ENCODE data around the gene NXF2B.
"Not testable (repeated sequence)": the region's sequence is repeated elsewhere in the genome, so short reads cannot be mapped to it uniquely, and the experiment has no call there.

GRCh38 chrX:102470215-102470614 is 30.4 kb upstream of the NXF2B start:
- not testable (repeated sequence) for TF ChIP-seq POLR2A (IDR thresholded peaks at IDR 0.05)
- TF ChIP-seq, protein P1, sequence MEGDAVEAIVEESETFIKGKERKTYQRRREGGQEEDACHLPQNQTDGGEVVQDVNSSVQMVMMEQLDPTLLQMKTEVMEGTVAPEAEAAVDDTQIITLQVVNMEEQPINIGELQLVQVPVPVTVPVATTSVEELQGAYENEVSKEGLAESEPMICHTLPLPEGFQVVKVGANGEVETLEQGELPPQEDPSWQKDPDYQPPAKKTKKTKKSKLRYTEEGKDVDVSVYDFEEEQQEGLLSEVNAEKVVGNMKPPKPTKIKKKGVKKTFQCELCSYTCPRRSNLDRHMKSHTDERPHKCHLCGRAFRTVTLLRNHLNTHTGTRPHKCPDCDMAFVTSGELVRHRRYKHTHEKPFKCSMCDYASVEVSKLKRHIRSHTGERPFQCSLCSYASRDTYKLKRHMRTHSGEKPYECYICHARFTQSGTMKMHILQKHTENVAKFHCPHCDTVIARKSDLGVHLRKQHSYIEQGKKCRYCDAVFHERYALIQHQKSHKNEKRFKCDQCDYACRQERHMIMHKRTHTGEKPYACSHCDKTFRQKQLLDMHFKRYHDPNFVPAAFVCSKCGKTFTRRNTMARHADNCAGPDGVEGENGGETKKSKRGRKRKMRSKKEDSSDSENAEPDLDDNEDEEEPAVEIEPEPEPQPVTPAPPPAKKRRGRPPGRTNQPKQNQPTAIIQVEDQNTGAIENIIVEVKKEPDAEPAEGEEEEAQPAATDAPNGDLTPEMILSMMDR (IDR thresholded peaks at IDR 0.05): not testable (repeated sequence)

All from ovary (tissue), 3 donors.